Breast epithelium (tissue), 4 donors: Measurements from ENCODE around the gene SSR2. TPM values are rescaled to one million over a fixed set of nuclear protein-coding genes. Genes with fewer than 3 reads are reported as not detected.
A peak's percentile ranks its signal among the peaks of the same experiment; 100 is the strongest.

Experiments used
- DNase-seq, 2 donors: peaks; one replicate each; pipeline ENCODE4 v3.0.0-alpha.2; 2019; ENCODE audit warnings: low spot score in 2 of 2
- H3K27ac ChIP-seq, 2 donors: fragments of 200-600 bp; sonication (generic) in 1 of 2; one replicate each; pipeline ENCODE4 v1.5.1; 2016 to 2019; ENCODE audit warnings: mild to moderate bottlenecking in 1 of 2
- H3K27me3 ChIP-seq, 2 donors: fragments of 200-600 bp; sonication (generic) in 1 of 2; one replicate each; pipeline versions ENCODE4 v1.5.1 to v1.6.0; 2017 to 2019; ENCODE audit warnings: control low read depth in 1 of 2, mild to moderate bottlenecking in 1 of 2
- H3K36me3 ChIP-seq: fragments of 200-600 bp; one replicate; pipeline ENCODE4 v1.5.1; 2019
- H3K4me1 ChIP-seq, 2 donors: fragments of 200-600 bp; sonication (generic); one replicate each; pipeline ENCODE4 v1.5.1; 2016 to 2019; ENCODE audit warnings: control low read depth in 1 of 2
- H3K4me3 ChIP-seq, 3 donors: fragments of 200-600 bp; sonication (generic); 1 replicate in 2 of 3; 2 replicates in 1 of 3; pipeline ENCODE4 v1.5.1; 2016 to 2019; ENCODE audit warnings: mild to moderate bottlenecking in 3 of 3, moderate library complexity in 2 of 3
- H3K9me3 ChIP-seq, 2 donors: fragments of 200-600 bp; sonication (generic) in 1 of 2; one replicate each; pipeline ENCODE4 v1.5.1; 2016 to 2019; ENCODE audit warnings: control low read depth in 1 of 2
- CTCF ChIP-seq, 3 donors: fragments of 450-650 bp; IDR thresholded peaks; one replicate each; pipeline ENCODE4 v1.5.1; 2016 to 2017; ENCODE audit warnings: antibody characterized with exemption in 3 of 3, mild to moderate bottlenecking in 3 of 3, moderate library complexity in 3 of 3
- POLR2A ChIP-seq: fragments of 450-650 bp; IDR thresholded peaks from one replicate; pipeline ENCODE4 v1.6.1; 2016; ENCODE audit warnings: antibody characterized with exemption, mild to moderate bottlenecking, moderate library complexity
- POLR2AphosphoS5 ChIP-seq, 3 donors: sonication (generic); formaldehyde crosslinking; IDR thresholded peaks; one replicate each; pipeline ENCODE4 v1.6.1; 2017; ENCODE audit warnings: antibody characterized with exemption in 3 of 3
- intact Hi-C: fragments of 100-400 bp; cut with DNase I; formaldehyde crosslinking; loops from one replicate; pipeline ENCODE4 v1.15.1; 2023; ENCODE audit warnings: low total_unique reads
- total RNA-seq, 3 donors: library from RNA; depleted of rRNA; stranded (reverse); fragments of >200 nt; gene quantifications; one replicate each; pipeline ENCODE4 v1.1.0, GENCODE V29; 2016

Gene SSR2
- total RNA-seq, 3 donors from 2014 or later, result 305 to 407 (median 370) TPM

- intact Hi-C loops, result no loop called here
- H3K4me1 ChIP-seq, result peaks cover 7 to 21% of the 10 kb centered on the region in 2 donors
- DNase-seq, result no peak
- H3K36me3 ChIP-seq, result no peaks in the 10 kb centered on the region
- peak in 2 of 3 donors; percentile 27 to 31 for TF ChIP-seq POLR2AphosphoS5 (IDR thresholded peaks at IDR 0.05)
- no peak for TF ChIP-seq CTCF (IDR thresholded peaks at IDR 0.05)
- TF ChIP-seq POLR2A, result no peak
- H3K4me3 ChIP-seq, result peak overlapping the region; percentile 7 to 42 (median 20)
- H3K27ac ChIP-seq, result peak overlapping the region; percentile 71 to 96
- H3K9me3 ChIP-seq, result no peaks in the 10 kb centered on the region
- no peaks in the 10 kb centered on the region for H3K27me3 ChIP-seq
Measured at GRCh38 chr1:155983191-155984024, 37.3 kb downstream of the SSR2 start.

DNA sequence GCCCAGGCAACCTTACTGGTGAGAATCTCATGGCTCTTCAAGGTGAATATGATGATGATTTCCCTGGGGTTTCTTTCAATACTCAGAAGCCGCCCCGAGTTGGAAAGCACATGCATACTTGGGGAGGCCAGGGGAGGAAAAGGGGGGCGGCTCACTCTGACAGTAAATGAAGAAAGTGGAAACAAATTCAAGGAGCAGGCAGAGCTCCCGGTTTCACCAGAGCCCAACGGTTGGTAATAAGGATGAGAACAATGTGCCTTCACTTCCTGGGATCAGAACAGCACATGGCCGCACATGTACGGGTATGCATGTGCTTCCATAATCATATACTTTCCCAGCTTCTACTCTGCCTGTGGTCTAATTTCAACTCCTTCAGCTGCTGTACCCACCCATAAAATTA, 38.6 kb downstream of the SSR2 start:
- Histone ChIP-seq H3K27ac (peak overlapping the region; percentile 96 to 99), H3K4me3 (peak overlapping the region in 2 of 3 donors; percentile 2 to 42), H3K27me3 (no peaks in the 10 kb centered on the region), H3K4me1 (peaks cover 7 to 21% of the 10 kb centered on the region in 2 donors), H3K9me3 (no peaks in the 10 kb centered on the region), H3K36me3 (no peaks in the 10 kb centered on the region)
- intact Hi-C loops, result no loop called here
- TF ChIP-seq CTCF (IDR thresholded peaks at IDR 0.05), result no peak
- no peak for TF ChIP-seq POLR2AphosphoS5 (IDR thresholded peaks at IDR 0.05)
- no peak for TF ChIP-seq POLR2A
- no peak for DNase-seq

DNA sequence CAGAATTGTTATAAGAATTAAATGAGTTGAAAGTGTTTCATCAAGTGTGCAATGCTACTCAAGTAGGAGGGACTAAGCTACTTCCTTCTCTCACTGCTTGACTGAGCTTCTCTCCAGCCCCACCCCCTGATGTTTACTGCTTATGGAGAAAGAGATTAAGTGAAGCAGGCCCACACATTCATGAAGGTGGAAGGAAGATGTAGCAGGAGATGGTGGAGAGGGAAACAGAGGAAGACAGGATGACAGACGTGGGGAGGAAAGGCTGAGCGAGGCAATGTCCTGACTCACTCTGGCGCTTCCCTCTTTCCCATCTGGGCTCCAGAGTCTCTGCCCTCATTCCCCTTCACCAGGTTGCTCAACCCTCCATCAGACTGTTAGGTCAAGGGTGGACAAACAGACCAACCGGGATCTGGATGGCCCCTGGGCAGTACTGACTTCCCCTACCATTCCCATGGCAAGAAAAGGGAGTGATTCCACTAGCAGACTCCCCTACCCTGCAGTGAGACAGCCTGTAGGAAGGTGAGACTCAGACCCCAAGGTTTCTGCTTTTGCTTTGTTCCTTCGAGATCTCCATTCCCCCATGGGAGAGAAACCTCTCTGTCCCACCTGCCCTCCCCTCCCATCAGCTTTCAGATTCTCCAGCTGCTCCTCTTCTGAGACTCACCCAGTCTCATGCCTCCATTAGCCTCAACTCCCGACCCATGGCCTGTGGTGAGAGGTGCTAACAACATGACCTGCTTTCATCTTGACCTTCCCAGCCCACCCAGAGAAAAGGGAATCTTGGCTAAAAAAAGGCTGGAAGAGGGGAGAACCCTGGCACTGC, 39.3 kb downstream of the SSR2 start:
- Histone ChIP-seq H3K4me3 (peak overlapping the region in 1 of 3 donors; percentile 42), H3K9me3 (no peaks in the 10 kb centered on the region), H3K36me3 (no peaks in the 10 kb centered on the region), H3K27me3 (no peaks in the 10 kb centered on the region), H3K27ac (peak overlapping the region; percentile 96 to 99), H3K4me1 (peaks cover 7 to 21% of the 10 kb centered on the region in 2 donors)
- DNase-seq, result no peak
- intact Hi-C loops, result no loop called here
- TF ChIP-seq CTCF (IDR thresholded peaks at IDR 0.05) (no peak), POLR2AphosphoS5 (IDR thresholded peaks at IDR 0.05) (peak in 1 of 3 donors; percentile 49), POLR2A (no peak)

DNA sequence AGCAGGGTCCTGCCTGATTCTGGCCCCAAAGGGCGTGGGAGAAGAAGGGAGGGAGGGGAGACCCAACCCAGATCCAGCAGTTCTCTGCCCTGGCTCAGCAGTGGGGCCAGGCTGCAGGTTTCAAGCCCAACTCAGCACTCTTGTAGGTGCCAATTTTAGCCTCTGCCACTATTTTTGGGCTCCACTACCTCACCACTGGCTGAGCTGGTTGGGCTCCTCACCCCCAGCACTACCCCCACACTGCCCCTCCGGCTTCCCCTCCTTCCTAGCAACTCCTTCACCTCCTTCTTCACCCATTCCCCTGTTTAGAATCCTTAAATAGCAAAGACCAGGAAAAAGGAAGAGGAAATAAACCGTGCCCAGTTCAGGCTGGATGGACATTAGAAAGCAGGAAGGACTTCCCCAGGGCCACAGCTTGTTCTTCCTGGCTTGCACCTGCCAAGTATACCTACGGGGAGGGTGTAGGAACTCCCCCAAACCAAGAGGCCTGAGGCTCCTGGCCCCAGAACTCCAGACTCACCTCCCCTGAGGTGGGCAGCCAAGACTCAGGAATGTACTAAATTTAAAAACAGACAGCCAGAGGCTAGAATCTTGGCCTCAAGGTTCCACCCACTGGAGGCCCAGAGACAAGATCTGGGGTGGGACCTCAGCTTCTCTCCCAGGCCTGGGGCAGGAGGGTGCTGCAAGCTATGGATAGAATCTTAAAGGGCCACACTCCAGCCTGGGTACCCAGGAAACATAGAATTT, 41.0 kb downstream of the SSR2 start:
- Histone ChIP-seq H3K9me3 (no peaks in the 10 kb centered on the region), H3K4me3 (peak overlapping the region; percentile 87 to 98 (median 95)), H3K27ac (peak overlapping the region; percentile 96 to 99), H3K4me1 (peaks cover 15 to 29% of the 10 kb centered on the region in 2 donors), H3K36me3 (no peaks in the 10 kb centered on the region), H3K27me3 (no peaks in the 10 kb centered on the region)
- DNase-seq, result no peak
- TF ChIP-seq POLR2A (peak; percentile 1), CTCF (IDR thresholded peaks at IDR 0.05) (no peak), POLR2AphosphoS5 (IDR thresholded peaks at IDR 0.05) (no peak)
- intact Hi-C loops, result no loop called here
